Activated CD8-positive, alpha-beta T cell treated with anti-CD3 and anti-CD28 coated beads, Interleukin-2, amount 10 ng/mL, durations not matched to agents 7 days and 5 days (primary cell): ENCODE data around the gene APOL3. TPM values are rescaled to one million over a fixed set of nuclear protein-coding genes. Genes with fewer than 3 reads are reported as not detected.
"Not testable (repeated sequence)": the region's sequence is repeated elsewhere in the genome, so short reads cannot be mapped to it uniquely, and the experiment has no call there.

Experiments used
- ATAC-seq: fragments of 150-1000 bp; cut with Tn5 transposase; one replicate; pipeline ENCODE4 v1.10.0; 2021; ENCODE audit warnings: moderate library complexity
- CTCF ChIA-PET: fragments of 350-600 bp; sonication (Branson Sonifier 250); formaldehyde crosslinking; loops from one replicate; lab custom pipeline; 2021; ENCODE audit warnings: antibody characterized with exemption; lab: Charles Lee
- POLR2A ChIA-PET: fragments of 350-600 bp; sonication (Branson Sonifier 250); formaldehyde crosslinking; loops from one replicate; lab custom pipeline; 2021; ENCODE audit warnings: antibody characterized with exemption; lab: Charles Lee
- DNase-seq: peaks from one replicate; pipeline ENCODE4 v3.0.0-alpha.2; 2020
- H3K27ac Mint-ChIP-seq: one replicate; pipeline ENCODE4 v1.8.0; 2021; ENCODE audit warnings: mild to moderate bottlenecking, mixed read lengths
- H3K27me3 Mint-ChIP-seq: one replicate; pipeline ENCODE4 v1.8.0; 2021; ENCODE audit warnings: low read depth, mixed read lengths
- H3K36me3 Mint-ChIP-seq: one replicate; pipeline ENCODE4 v1.8.0; 2021; ENCODE audit warnings: low read depth, mixed read lengths
- H3K4me1 Mint-ChIP-seq: one replicate; pipeline ENCODE4 v1.8.0; 2021; ENCODE audit warnings: low read depth, mixed read lengths
- H3K4me3 Mint-ChIP-seq: one replicate; pipeline ENCODE4 v1.8.0; 2021; ENCODE audit warnings: mild to moderate bottlenecking, mixed read lengths
- H3K9me3 Mint-ChIP-seq: one replicate; pipeline ENCODE4 v1.8.0; 2022; ENCODE audit warnings: mixed read lengths; ENCODE audit not compliant: insufficient read depth
- total RNA-seq, 2 experiments: library from RNA; stranded (reverse); gene quantifications; one replicate each; pipeline ENCODE4 v1.2.3, GENCODE V29; 2021

Gene APOL3
- total RNA-seq, 2 experiments from 2014 or later: 77.1 to 80.2 TPM

DNA sequence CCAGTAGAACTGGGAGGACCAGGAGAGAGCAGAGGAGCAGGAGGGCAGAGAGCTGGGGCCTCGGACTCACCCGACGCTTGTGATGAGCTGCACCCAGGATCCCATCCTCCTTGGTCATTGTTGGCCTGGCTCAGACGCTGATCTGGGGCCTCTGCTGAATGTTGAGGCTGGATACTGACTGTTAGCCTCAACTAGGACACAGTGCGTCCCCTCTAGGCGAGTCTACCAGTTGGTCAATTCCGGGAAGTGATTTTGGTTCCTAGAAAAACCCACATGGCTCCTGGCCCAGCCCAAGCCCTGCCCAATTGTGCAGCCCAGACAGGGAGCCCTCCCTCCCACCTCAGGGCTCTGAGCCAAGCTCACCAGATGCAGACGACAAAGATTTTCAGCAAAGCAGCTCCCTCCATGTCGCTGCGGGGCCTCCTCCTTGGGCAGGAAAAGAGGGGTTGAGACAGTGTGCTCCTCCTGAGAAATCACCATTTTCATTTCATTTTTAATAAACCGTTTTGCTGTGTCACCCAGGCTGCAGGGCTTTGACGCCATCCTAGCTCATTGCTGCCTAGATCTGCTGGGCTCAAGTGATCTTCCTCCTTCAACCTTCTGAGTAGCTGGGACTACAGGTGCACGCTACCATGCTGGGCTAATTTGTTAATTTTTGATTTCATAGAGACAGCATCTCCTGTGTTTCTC lies 41.2 kb upstream of the APOL3 start, which contains the start of gene APOL4:
Gene APOL4 (minus strand): TSS at position 180 of the 690 bp plus-strand sequence. CDS start 75 bp downstream, at position 105.
- Mint-ChIP-seq H3K4me3 (peak within 1 kb of the TSS; percentile 67), H3K4me1 (peaks cover 60% of the 10 kb centered on the region), H3K27me3 (no peaks in the 10 kb centered on the region), H3K9me3 (no peaks in the 10 kb centered on the region), H3K27ac (peak within 1 kb of the TSS; percentile 76), H3K36me3 (no peaks in the 10 kb centered on the region)
- peak; percentile 43 for ATAC-seq
- ChIA-PET POLR2A (interaction anchor here (0.6 to 1.1 kb wide), 2 partner anchors 9 to 178 kb away, joined by 3 to 4 read pairs; no protein-coding TSS in a partner anchor), CTCF (interaction anchor here (0.9 to 2.0 kb wide), 5 partner anchors 10 to 285 kb away, joined by 3 to 7 read pairs (median 3); no protein-coding TSS in a partner anchor)
- peak; percentile 47 for DNase-seq

- not testable (repeated sequence) for H3K36me3 Mint-ChIP-seq, H3K27me3 Mint-ChIP-seq, ATAC-seq, DNase-seq, H3K9me3 Mint-ChIP-seq
- Mint-ChIP-seq H3K27ac (peak overlapping the region; percentile 21), H3K4me3 (peak overlapping the region; percentile 67), H3K4me1 (peaks cover 67% of the 10 kb centered on the region)
- CTCF ChIA-PET: interaction anchor here (1.3 kb wide), 1 partner anchor 21 kb away, joined by 3 read pairs; no protein-coding TSS in a partner anchor
- POLR2A ChIA-PET: interaction anchor here (0.6 kb wide), 1 partner anchor 179 kb away, joined by 3 read pairs; no protein-coding TSS in a partner anchor
These were observed 40.5 kb upstream of the APOL3 start for GRCh38 chr22:36201025-36201424.

DNA sequence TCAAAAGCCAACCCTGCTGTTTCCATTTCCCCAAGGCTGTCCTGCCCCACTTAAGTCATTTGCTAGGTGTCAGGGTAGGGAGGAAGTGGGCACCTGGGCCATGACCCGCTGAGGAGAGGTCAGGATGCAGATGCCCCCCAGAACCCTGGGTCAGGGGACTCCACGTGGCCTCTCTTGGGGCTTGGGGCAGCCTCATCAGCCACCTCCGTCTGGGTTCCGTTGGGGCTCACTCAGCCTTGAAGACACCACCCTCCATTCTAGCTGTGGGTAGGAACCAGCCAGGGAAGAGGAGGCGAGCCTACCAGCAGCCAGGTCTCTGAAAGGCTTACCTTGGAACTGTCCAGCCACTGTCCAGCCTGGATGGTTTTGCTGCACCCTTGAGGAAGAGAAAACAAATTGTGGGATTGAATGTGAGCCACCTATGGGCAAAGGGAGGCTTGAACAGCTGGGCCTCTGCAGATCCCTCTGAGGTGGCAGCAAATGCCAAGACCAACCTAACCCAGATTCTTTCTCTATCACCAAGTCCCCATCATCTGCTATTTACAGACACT lies 38.5 kb upstream of the APOL3 start:
- ChIA-PET CTCF (interaction anchor here (0.8 to 2.7 kb wide), 5 partner anchors 9 to 79 kb away, joined by 3 to 16 read pairs (median 5); partner anchors contain the start of gene APOL2), POLR2A (no interaction called here)
- H3K36me3 Mint-ChIP-seq: no peaks in the 10 kb centered on the region
- peaks cover 74% of the 10 kb centered on the region for H3K4me1 Mint-ChIP-seq
- DNase-seq (no peak), ATAC-seq (no peak)
- H3K4me3 Mint-ChIP-seq: no peak overlapping the region
- H3K27me3 Mint-ChIP-seq: no peaks in the 10 kb centered on the region
- peak overlapping the region; percentile 7 for H3K27ac Mint-ChIP-seq
- H3K9me3 Mint-ChIP-seq: no peaks in the 10 kb centered on the region

DNA sequence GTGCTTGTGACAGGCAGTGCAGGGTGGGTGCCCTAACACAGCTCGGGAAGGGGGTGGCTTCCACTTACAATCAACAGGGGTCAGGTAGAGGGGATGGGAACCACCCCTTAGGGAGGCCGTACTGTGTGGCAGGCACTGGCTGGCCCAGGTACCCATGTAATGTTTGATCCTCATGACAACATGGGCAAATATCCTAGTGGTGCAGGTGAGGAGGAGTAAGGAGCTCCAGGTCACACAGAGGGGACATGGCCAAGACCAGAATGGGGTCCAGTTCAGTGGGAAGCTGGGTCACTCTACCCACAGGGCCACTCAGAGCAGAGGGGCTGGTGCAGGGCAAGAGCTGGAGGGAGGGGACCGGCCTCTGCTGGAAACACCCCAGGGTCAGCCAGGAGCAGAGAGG lies 38.0 kb upstream of the APOL3 start:
- ChIA-PET CTCF (interaction anchor here (0.6 to 2.7 kb wide), 6 partner anchors 18 to 88 kb away, joined by 3 to 16 read pairs (median 4); partner anchors contain the start of gene APOL2), POLR2A (interaction anchor here (0.6 kb wide), 1 partner anchor 12 kb away, joined by 3 read pairs; no protein-coding TSS in a partner anchor)
- H3K36me3 Mint-ChIP-seq: no peaks in the 10 kb centered on the region
- DNase-seq: no peak
- peak overlapping the region; percentile 13 for H3K4me3 Mint-ChIP-seq
- peak overlapping the region; percentile 76 for H3K27ac Mint-ChIP-seq
- H3K4me1 Mint-ChIP-seq: peaks cover 74% of the 10 kb centered on the region
- no peaks in the 10 kb centered on the region for H3K27me3 Mint-ChIP-seq
- ATAC-seq: no peak
- H3K9me3 Mint-ChIP-seq: no peaks in the 10 kb centered on the region

DNA sequence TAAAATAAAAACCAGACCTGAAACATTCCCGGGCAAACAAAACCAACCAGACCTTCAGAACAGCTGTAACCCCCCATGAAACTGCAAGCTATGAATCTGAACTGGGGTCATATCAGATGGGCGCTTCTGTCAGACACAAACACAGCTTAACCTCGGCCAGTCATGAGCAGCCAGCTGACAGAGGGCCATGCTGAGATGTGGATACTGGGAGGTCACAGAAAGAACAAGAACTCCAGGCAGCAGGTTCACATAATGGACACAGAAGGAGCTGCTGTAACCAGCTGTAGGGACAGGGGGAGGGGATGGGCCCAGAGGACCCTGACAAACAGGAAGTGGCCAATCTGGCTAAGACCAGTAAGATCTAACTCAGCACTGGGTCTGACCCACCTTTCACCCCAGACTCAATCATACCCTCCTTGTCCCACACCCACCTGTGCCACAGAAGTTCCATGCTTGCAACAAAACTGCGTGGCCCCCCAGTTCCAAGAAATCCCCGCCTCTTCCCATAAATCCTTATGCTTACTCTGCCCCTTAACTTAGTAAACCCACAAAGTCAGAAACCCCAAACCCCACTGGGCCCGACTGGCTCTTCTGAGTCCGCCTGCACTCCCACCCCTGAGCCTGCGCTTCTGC lies 37.1 kb upstream of the APOL3 start:
- Mint-ChIP-seq H3K4me1 (peaks cover 66% of the 10 kb centered on the region), H3K27ac (peak overlapping the region; percentile 76), H3K27me3 (no peaks in the 10 kb centered on the region), H3K4me3 (peak overlapping the region; percentile 13), H3K36me3 (no peaks in the 10 kb centered on the region), H3K9me3 (no peaks in the 10 kb centered on the region)
- ChIA-PET CTCF (interaction anchor here (0.6 to 3.2 kb wide), 10 partner anchors 14 to 289 kb away, joined by 3 to 16 read pairs (median 4); partner anchors contain the start of gene APOL2), POLR2A (interaction anchor here (0.5 to 0.6 kb wide), 2 partner anchors 13 to 1103 kb away, joined by 3 read pairs; no protein-coding TSS in a partner anchor)
- DNase-seq: peak; percentile 47
- ATAC-seq: peak; percentile 43

DNA sequence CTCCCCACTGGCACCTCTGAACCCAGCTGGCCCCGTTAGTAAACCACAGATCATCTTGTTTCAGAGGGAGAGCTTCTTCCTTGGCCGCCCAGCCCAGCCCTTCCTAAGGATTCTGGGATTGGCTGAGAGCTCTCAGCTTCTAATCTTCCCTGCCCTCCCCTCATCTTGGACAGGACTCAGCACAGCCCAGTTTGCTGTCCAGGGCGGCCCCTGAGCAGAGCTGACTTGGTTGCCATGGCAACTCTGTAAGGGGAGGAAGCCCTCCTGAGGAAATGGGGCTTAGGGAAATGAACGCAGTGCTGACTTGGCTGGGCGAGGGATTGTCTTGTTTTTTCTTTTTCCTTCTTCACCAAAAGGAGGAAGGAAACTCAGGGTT lies 36.5 kb upstream of the APOL3 start:
- ChIA-PET CTCF (interaction anchor here (1.0 to 3.2 kb wide), 7 partner anchors 15 to 289 kb away, joined by 3 to 16 read pairs (median 6); partner anchors contain the start of gene APOL2), POLR2A (interaction anchor here (0.5 to 0.6 kb wide), 2 partner anchors 88 to 1102 kb away, joined by 3 read pairs; no protein-coding TSS in a partner anchor)
- no peak for DNase-seq
- H3K36me3 Mint-ChIP-seq: no peaks in the 10 kb centered on the region
- H3K4me3 Mint-ChIP-seq: peak overlapping the region; percentile 13
- H3K27ac Mint-ChIP-seq: peak overlapping the region; percentile 76
- H3K9me3 Mint-ChIP-seq: no peaks in the 10 kb centered on the region
- peak; percentile 40 for ATAC-seq
- H3K27me3 Mint-ChIP-seq: no peaks in the 10 kb centered on the region
- peaks cover 63% of the 10 kb centered on the region for H3K4me1 Mint-ChIP-seq

DNA sequence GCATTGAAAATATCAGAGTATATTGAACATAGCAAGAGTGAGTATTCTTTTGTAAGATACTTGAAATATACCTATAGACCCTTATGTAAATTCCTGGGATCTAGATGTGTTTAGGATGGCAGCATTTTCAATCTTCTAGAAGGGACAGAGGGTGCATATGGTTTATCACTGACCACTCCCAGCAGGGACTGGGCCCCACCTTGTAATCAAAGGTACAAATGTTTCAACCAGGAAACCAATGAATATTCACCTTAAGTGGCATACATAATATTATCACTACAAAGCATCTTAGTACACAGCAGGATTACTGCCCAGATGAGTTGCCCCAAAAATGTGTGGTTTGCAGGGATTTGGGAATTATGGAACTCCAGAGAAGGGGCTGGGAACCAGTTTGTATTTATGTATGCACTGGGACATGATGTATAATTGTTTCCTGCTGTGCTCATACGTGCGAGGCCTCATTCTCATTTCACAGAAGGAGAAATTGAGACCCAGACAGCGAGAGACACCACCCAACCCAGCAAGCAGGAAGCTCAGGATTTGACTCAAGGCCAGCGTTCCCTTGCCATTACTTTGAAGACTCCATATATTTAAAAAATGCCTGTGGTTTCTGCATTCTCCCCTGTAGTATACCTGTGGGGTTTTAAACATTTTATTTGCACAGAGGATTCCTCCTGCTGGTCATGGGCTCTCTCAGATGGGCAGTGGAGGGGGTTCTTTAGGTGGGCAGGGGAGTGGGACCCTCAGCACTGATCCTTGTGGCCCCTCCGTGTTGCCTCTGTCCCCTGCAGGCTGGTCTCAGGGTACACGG lies 35.9 kb upstream of the APOL3 start:
- ATAC-seq: no peak
- H3K27ac Mint-ChIP-seq: peak overlapping the region; percentile 76
- ChIA-PET POLR2A (interaction anchor here (0.6 kb wide), 1 partner anchor 89 kb away, joined by 3 read pairs; no protein-coding TSS in a partner anchor), CTCF (interaction anchor here (0.9 to 3.2 kb wide), 12 partner anchors 15 to 137 kb away, joined by 3 to 21 read pairs (median 10); partner anchors contain the start of gene APOL2)
- H3K9me3 Mint-ChIP-seq: no peaks in the 10 kb centered on the region
- no peaks in the 10 kb centered on the region for H3K27me3 Mint-ChIP-seq
- H3K4me1 Mint-ChIP-seq: peaks cover 57% of the 10 kb centered on the region
- H3K36me3 Mint-ChIP-seq: no peaks in the 10 kb centered on the region
- no peak overlapping the region for H3K4me3 Mint-ChIP-seq
- DNase-seq: no peak

GRCh38 chr22:36194971-36195370 lies 34.4 kb upstream of the APOL3 start:
- H3K36me3 Mint-ChIP-seq: no peaks in the 10 kb centered on the region
- H3K4me1 Mint-ChIP-seq: peaks cover 44% of the 10 kb centered on the region
- ChIA-PET CTCF (interaction anchor here (0.7 to 3.2 kb wide), 27 partner anchors 9 to 294 kb away, joined by 3 to 21 read pairs (median 5); partner anchors contain the start of genes APOL1, APOL2 and TXN2), POLR2A (no interaction called here)
- H3K27me3 Mint-ChIP-seq: no peaks in the 10 kb centered on the region
- H3K9me3 Mint-ChIP-seq: no peaks in the 10 kb centered on the region
- DNase-seq (peak; percentile 72), ATAC-seq (peak; percentile 62)
- H3K4me3 Mint-ChIP-seq: no peak overlapping the region
- no peak overlapping the region for H3K27ac Mint-ChIP-seq

DNA sequence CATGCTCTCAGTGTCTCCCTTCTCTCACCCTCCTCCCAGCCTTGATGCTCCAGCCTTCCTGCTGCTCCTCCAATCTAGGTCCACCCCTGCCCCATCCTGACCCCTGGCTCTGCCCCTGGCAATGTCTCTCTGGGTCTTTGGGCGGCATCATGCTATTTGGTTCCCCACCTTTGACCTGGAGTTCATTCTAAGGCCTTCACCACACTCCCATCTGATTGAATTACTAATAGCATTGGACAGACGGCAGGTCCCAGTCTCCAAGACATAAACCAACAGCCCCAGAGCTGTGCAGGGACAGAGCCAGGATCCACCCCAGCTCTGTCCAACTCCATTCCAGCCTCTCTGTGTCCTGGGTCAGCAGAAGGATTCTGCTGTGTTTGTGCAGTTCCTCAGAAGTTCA lies 33.8 kb upstream of the APOL3 start:
- H3K27ac Mint-ChIP-seq: no peak overlapping the region
- H3K4me1 Mint-ChIP-seq: peaks cover 41% of the 10 kb centered on the region
- no peaks in the 10 kb centered on the region for H3K9me3 Mint-ChIP-seq
- CTCF ChIA-PET: interaction anchor here (0.7 to 3.2 kb wide), 26 partner anchors 9 to 295 kb away, joined by 3 to 21 read pairs (median 4); partner anchors contain the start of genes APOL1, APOL2 and TXN2
- ATAC-seq: no peak
- no peaks in the 10 kb centered on the region for H3K27me3 Mint-ChIP-seq
- DNase-seq: no peak
- H3K36me3 Mint-ChIP-seq: no peaks in the 10 kb centered on the region
- POLR2A ChIA-PET: no interaction called here
- H3K4me3 Mint-ChIP-seq: no peak overlapping the region

GRCh38 chr22:36193577-36193976 lies 33.0 kb upstream of the APOL3 start:
- no peaks in the 10 kb centered on the region for H3K36me3 Mint-ChIP-seq
- DNase-seq: no peak
- ChIA-PET CTCF (interaction anchor here (1.4 to 3.0 kb wide), 2 partner anchors 84 to 293 kb away, joined by 4 to 17 read pairs; no protein-coding TSS in a partner anchor), POLR2A (no interaction called here)
- H3K4me1 Mint-ChIP-seq: peaks cover 34% of the 10 kb centered on the region
- no peak overlapping the region for H3K27ac Mint-ChIP-seq
- H3K4me3 Mint-ChIP-seq: no peak overlapping the region
- ATAC-seq: no peak
- no peaks in the 10 kb centered on the region for H3K27me3 Mint-ChIP-seq
- no peaks in the 10 kb centered on the region for H3K9me3 Mint-ChIP-seq
